ENCODE results near the gene TMEM164. TPM values are rescaled to one million over a fixed set of nuclear protein-coding genes. Genes with fewer than 3 reads are reported as not detected.

TMEM164 gene
- total and polyA plus RNA-seq, 2 experiments from 2014 or later: 3.4 to 17.2 TPM

DNA sequence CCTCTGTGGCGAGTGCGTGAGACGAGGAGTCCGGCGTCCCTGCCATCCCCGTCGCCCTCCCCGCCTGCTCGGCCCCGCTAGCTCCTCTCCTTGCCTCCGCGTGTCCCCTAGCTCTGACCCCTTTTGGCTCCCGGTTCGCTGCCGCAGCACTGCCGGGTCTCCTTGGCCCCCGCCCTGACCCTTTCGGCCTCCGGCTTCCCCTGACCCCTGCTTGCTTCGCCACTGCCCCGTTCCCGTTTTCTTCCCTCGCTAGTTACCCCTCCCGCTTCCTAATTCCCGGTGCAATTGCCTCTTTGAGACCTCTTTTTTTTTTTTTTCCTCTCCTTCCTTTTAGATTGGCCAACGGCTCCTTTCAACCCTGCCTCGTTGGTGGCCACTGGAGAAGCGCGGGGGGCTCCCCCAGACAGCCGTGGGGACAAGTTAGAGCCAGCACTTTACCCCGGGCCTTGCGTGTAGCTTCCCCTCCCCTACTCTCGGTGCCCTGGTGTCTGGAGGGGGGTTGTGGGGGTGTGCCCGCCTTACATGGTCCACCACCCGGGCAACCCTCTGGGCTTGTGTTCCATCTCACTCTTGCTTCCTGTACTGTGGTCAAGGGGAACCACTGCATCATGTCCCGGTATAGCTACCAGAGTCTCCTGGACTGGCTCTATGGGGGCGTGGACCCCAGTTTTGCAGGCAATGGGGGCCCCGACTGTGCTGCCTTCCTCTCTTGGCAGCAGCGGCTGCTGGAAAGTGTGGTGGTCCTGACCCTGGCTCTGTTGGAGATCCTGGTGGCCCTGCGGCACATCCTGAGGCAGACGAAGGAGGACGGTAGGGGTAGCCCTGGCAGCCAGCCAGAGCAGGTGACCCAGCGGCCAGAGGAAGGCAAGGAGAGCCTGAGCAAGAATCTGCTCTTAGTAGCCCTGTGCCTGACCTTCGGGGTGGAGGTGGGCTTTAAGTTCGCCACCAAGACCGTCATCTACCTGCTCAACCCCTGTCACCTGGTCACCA is 548 bp downstream of the TMEM164 start (continued):
- TF ChIP-seq CTCF (conservative IDR thresholded peaks at IDR 0.05; ENCODE audit: low read depth in 2 of 2) (no peak), STAT1 (IDR thresholded peaks at IDR 0.05; ENCODE audit: unreplicated experiment) (no peak), NANOG (IDR thresholded peaks at IDR 0.05; ENCODE audit: borderline replicate concordance) (no peak), JUNB (IDR thresholded peaks at IDR 0.05; ENCODE audit: unreplicated experiment) (no peak), EZH2 (IDR thresholded peaks at IDR 0.05; ENCODE audit: low read depth, unreplicated experiment) (no peak)

- no peaks in the 10 kb centered on the region; the same call in 2 of the 3 replicates for H3K36me3 Mint-ChIP-seq (ENCODE audit: low read depth)
- Histone ChIP-seq H3K9me2 (ENCODE audit: insufficient read depth) (no peaks in the 10 kb centered on the region), H3K79me2 (replicated peaks; ENCODE audit: insufficient read depth) (no peaks in the 10 kb centered on the region; the same call in 1 of the 2 replicates), H3K4me2 (peak overlapping the region; percentile 81), H3K4me3 (peak overlapping the region; percentile 65), H3K4me1 (ENCODE audit: insufficient read depth) (no peaks in the 10 kb centered on the region; the same call in 1 of the 2 replicates), H3F3A (replicated peaks; ENCODE audit: low read depth) (no peaks in the 10 kb centered on the region), H4K20me1 (replicated peaks; ENCODE audit: insufficient read depth) (no peaks in the 10 kb centered on the region; the same call in 1 of the 2 replicates), H3K27me3 (ENCODE audit: insufficient read depth) (no peaks in the 10 kb centered on the region), H2AFZ (no peak overlapping the region), H3K27ac (ENCODE audit: low read depth) (no peak overlapping the region), H3K36me3 (ENCODE audit: insufficient read depth) (no peaks in the 10 kb centered on the region)
- H3K9me3 Mint-ChIP-seq: no peaks in the 10 kb centered on the region
- H3K4me3 Mint-ChIP-seq: peak overlapping the region; percentile 84
- DNase-seq (ENCODE audit: low spot score) (no peak), ATAC-seq (peak; percentile 13)
- H3K27me3 Mint-ChIP-seq (ENCODE audit: insufficient read depth, low read depth, poor library complexity): peaks cover 3% of the 10 kb centered on the region
- H3K27ac Mint-ChIP-seq: no peak overlapping the region
- H3K4me1 Mint-ChIP-seq: peaks cover 31% of the 10 kb centered on the region
- TF ChIP-seq ETS1 (IDR thresholded peaks at IDR 0.05): no peak
- no peak for TF ChIP-seq NANOG (IDR thresholded peaks at IDR 0.05; ENCODE audit: borderline replicate concordance)
- TF ChIP-seq ZNF462 (CRISPR knock-in tag; IDR thresholded peaks at IDR 0.05): no peak
Observed at GRCh38 chrX:110004215-110004614, 1.3 kb downstream of the TMEM164 start.
